ENCODE data around the gene PEX26.

GRCh38 chr22:18120857-18121256 lies 43.1 kb downstream of the PEX26 start:
- TF ChIP-seq REST (IDR thresholded peaks at IDR 0.05; ENCODE audit: borderline replicate concordance) (no peak), CTCF (IDR thresholded peaks at IDR 0.05; ENCODE audit: poor library complexity, severe bottlenecking) (no peak), EP300 (conservative IDR thresholded peaks at IDR 0.05; ENCODE audit: poor library complexity, severe bottlenecking) (no peak), MXI1 (conservative IDR thresholded peaks at IDR 0.05; ENCODE audit: poor library complexity, severe bottlenecking) (no peak), POLR2AphosphoS5 (IDR thresholded peaks at IDR 0.05) (no peak), TAF1 (IDR thresholded peaks at IDR 0.05; ENCODE audit: low read depth) (no peak)

Data from neural cell (in vitro differentiated cells).